Measurements from ENCODE around the gene SYCN.
A peak's percentile ranks its signal among the peaks of the same experiment; 100 is the strongest.

The SYCN gene

GRCh38 chr19:39171479-39172465 lies 32.3 kb downstream of the SYCN start:
- DNase-seq (ENCODE audit: low read depth) = no peak

- DNase-seq (ENCODE audit: low read depth) = no peak
Observed at GRCh38 chr19:39170386-39171231, 33.5 kb downstream of the SYCN start.

- no peak for DNase-seq (ENCODE audit: low read depth)
Observed at GRCh38 chr19:39169143-39169810, 34.8 kb downstream of the SYCN start.

GRCh38 chr19:39168258-39169142 lies 35.6 kb downstream of the SYCN start:
- no peak for DNase-seq (ENCODE audit: low read depth)

- DNase-seq (ENCODE audit: low read depth) = no peak
Observed at GRCh38 chr19:39167461-39168257, 36.4 kb downstream of the SYCN start.

GRCh38 chr19:39166571-39167391 lies 37.3 kb downstream of the SYCN start:
- DNase-seq (ENCODE audit: low read depth) = no peak

GRCh38 chr19:39165857-39166256 lies 38.2 kb downstream of the SYCN start:
- DNase-seq (ENCODE audit: low read depth) = no peak

- no peak for DNase-seq (ENCODE audit: low read depth)
Observed at GRCh38 chr19:39164289-39164688, 39.8 kb downstream of the SYCN start.

GRCh38 chr19:39163621-39164020 lies 40.4 kb downstream of the SYCN start:
- no peak for DNase-seq (ENCODE audit: low read depth)

GRCh38 chr19:39162441-39163043 lies 41.5 kb downstream of the SYCN start:
- no peak for DNase-seq (ENCODE audit: low read depth)

GRCh38 chr19:39160889-39161672 lies 43.0 kb downstream of the SYCN start:
- DNase-seq (ENCODE audit: low read depth) = peak; percentile 24

GRCh38 chr19:39160523-39160861 lies 43.6 kb downstream of the SYCN start:
- DNase-seq (ENCODE audit: low read depth) = peak; percentile 72

- DNase-seq (ENCODE audit: low read depth) = no peak
Observed at GRCh38 chr19:39158646-39159260, 45.3 kb downstream of the SYCN start.

GRCh38 chr19:39157997-39158389 lies 46.1 kb downstream of the SYCN start:
- no peak for DNase-seq (ENCODE audit: low read depth)

GRCh38 chr19:39157275-39157996 lies 46.6 kb downstream of the SYCN start:
- DNase-seq (ENCODE audit: low read depth) = peak; percentile 17

GRCh38 chr19:39156326-39157230 lies 47.5 kb downstream of the SYCN start:
- no peak for DNase-seq (ENCODE audit: low read depth)

All from stromal cell of bone marrow (primary cell).